Mesenteric fat pad (tissue), 1 donor: ENCODE data around the gene BTBD9. TPM values are rescaled to one million over a fixed set of nuclear protein-coding genes. Genes with fewer than 3 reads are reported as not detected.

Experiments
- DNase-seq: peaks from one replicate; pipeline ENCODE4 v3.0.0-alpha.2; 2020; ENCODE audit warnings: low spot score
- total RNA-seq: library from RNA; stranded (reverse); fragmentation: NEBNext Ultra II Directional; extraction: Animal tissue kit (Norgen Biotek cat#: 25700); gene quantifications from one replicate; pipeline ENCODE4 v1.2.1, GENCODE V29; 2021
- donor health status: DM: yes; HTN: yes; CAD: no.

Gene BTBD9
- total RNA-seq, 1 donor from 2014 or later: 15.6 TPM

DNA sequence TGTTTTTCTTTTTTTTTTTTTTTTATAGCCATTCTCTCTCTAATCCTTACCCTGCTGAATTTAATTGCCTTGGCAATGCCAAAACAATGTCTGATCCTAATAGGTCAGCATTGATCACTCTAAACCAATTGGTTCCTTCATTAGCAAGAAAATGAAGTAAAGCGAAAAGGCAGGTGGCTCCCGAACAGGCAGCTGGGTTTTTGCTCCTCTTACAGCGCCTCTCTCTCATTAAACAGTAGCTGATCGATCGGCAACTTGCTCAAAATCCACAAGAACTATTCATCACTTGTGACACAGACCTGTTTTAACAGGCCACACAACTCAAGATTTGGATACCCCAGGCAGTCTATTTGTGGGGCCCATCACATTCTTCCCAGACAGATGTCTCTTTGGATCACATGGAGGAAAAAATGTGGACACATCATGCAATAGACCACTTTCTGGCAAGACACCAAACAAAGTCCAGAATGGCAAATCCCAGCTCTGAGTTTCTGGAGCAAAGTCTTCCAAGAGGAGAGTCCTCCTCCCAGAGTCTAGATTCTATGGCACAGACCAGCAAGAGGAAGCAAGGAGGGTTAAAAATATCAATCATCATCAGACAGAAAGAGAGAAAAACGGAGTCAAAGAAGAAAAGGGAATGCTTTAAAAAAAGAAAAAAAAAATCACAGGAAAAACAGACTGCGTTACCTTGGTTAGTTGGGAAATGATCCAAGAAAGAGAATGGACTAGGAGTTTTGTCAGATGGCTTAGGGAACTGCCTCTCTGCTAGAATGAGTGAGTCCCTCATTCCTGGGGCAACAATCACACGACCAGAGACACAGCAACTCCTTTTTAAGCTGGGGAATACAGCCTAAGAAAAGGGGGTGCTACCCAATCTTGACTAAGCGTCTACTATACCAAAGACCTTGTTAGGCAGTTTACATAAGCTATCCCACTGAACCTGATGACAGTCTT lies 247.8 kb downstream of the BTBD9 start:
- DNase-seq: no peak

DNA sequence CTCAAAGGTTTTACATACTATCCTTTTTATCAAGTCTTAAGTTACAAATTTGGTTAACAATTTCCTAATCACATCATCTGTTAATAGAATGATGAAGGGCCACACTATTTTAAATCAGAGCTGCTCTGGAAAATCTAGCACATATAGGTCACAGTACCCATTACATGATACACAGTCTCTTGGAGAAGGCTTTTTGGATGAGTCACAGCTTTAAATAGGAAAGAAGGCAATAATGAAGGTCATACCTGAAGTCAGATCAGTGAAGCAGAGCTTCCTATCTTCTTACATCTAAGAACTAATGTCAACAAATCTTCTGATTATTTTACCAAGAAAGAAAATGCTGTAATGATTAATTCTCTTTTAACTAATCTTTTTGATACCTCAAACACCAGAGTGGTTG lies 248.5 kb downstream of the BTBD9 start:
- DNase-seq: no peak

DNA sequence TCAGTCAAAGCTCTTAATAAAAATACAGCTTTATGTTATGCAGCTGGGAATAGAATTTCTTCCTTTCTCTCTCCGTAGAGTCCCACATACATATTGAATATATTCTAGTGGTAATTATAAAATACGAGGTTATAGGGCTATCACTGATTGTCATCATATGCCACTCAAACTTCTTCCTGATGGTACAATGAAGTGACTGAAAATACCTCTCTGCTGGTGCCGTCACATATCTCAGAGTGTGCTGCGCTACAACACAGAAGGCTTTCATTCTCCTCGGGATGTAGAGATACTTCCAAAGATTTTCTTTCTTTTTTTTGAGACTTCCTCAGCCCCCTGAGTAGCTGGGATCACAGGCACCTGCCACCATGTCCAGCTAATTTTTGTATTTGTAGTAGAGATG lies 249.9 kb downstream of the BTBD9 start:
- no peak for DNase-seq

DNA sequence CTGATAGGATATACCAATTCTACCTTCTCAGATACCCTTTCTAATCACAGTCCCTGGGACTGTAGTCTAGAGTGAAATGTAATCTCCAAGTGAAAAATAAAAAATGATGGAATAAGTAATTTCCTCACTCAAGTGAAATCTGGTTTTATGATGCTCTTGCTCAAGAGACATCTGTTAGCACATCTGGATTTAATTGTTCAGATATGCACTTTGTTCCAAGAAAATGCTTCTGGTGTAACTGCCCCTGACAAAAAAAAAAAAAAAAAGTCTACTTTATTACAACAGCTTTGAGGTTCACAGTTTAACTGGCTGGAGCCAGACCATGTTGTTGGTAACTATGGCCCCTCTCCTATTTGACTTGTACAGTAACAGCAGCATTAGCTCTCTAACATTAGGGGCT lies 251.8 kb downstream of the BTBD9 start:
- DNase-seq: no peak

GRCh38 chr6:38387461-38387860 lies 252.3 kb downstream of the BTBD9 start:
- DNase-seq: no peak

DNA sequence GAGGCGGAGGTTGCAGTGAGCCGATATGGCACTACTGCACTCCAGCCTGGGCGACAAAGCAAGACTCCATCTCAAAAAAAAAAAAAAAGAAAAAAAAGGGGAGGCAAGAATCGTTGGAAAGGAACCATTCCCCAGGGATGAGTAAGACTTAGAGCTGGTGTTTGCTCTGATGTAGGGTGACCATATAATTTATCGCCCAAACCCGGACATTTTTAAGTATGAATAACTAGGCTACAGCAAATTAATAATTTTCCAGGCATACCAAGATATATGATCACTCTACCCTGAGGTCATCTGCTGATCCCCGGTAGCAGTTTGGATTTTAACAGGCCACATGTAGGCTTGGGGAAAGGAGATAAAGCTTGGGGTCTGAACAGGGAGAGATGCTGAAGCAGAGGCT lies 260.9 kb downstream of the BTBD9 start:
- no peak for DNase-seq

- no peak for DNase-seq
Measured at GRCh38 chr6:38375937-38376336, 263.8 kb downstream of the BTBD9 start.

DNA sequence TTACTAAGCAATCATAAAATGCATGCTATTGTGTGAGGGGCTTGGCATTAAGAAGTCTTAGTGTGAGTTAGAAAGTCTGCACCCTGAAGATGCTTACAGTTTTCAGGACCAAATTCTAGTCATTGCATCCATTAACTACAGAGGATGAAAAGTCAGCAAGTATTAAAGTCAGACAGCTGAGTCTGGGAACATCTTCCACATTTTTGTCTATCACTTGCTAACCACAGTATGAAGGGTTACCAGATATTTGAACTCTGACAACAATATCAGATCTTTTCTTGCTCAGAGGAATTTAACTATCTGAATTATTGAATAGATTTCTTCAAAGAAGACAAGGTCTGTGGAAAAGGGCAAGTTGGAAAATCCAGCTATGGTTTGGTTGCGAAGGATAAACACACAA lies 264.4 kb downstream of the BTBD9 start:
- no peak for DNase-seq

DNA sequence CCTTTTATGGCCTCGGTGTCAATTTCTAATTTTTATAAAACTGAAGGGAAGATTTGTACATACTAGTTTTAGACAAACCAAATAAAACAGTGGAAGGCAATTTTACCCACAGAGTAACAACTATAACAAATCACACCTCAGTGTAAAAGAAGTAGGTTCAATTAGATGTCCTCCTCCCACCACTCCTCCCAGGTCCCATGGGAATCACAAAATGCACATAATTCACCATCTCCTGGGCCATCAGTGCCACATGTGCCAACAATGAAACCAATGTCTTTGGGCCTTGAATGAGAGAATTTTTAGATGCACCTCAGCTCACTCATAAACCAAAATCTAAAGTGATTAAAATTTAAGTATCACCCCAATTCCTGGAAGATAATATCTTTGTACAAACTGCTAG lies 267.8 kb downstream of the BTBD9 start:
- no peak for DNase-seq

- no peak for DNase-seq
Measured at GRCh38 chr6:38370653-38371601, 268.8 kb downstream of the BTBD9 start.

- DNase-seq: no peak
Measured at GRCh38 chr6:38367231-38367630, 272.5 kb downstream of the BTBD9 start.

GRCh38 chr6:38366234-38366633 lies 273.5 kb downstream of the BTBD9 start:
- DNase-seq: no peak

GRCh38 chr6:38364775-38365174 lies 275.0 kb downstream of the BTBD9 start:
- DNase-seq: no peak

DNA sequence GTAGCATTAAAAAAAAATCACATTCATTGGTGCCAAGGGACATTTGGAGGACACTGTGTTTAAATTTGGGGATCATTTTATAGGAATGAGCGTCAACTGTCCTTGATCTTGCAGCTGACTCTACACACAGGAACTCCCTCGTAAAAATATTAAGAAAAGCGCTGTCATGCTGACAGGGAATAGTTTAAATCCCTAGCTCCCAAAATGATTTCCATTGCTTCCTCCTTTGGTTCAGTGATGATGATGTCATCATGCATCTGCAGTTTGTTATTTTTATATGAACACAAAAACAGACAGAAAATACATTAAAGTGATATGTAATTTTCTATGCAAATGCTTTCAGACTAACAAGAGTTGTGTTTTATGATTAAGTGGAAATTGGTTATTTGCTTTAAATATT lies 275.6 kb downstream of the BTBD9 start:
- no peak for DNase-seq

DNA sequence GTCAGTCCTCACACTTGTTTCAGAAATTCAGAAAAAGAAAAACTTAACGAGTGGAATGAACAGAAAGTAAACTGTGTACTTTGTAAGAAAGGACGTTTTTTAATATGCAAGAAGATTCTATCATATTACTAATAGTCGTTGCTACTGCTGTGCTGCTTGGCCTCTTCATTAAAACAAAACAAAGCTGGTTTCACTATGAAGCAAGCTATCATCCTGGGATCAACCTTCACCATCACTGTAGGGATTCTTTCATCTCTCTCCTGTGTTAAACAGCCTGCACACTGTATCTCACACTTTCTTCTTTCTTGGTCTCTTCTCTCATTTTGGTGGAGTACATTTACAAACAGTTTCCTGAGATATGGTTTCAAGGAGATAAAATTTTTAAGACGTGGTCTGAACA lies 284.2 kb downstream of the BTBD9 start:
- DNase-seq: no peak

- no peak for DNase-seq
Measured at GRCh38 chr6:38354905-38355304, 284.8 kb downstream of the BTBD9 start.

DNA sequence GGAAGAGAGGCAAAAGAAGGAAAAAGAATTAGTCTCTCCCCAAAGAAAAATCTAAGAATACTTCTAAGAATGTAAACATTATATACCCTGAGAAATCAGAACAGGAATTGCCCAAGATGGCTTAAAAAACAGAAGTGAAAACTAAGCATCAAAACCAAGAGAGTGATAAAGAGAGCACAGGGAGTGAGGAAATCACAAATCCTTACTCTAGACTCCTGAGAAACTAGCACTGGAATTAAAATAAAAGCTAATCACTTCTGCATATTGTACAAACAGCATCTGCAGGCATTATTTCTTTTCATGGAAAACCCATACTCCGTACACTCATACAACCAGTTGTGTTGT lies 285.7 kb downstream of the BTBD9 start:
- no peak for DNase-seq

DNA sequence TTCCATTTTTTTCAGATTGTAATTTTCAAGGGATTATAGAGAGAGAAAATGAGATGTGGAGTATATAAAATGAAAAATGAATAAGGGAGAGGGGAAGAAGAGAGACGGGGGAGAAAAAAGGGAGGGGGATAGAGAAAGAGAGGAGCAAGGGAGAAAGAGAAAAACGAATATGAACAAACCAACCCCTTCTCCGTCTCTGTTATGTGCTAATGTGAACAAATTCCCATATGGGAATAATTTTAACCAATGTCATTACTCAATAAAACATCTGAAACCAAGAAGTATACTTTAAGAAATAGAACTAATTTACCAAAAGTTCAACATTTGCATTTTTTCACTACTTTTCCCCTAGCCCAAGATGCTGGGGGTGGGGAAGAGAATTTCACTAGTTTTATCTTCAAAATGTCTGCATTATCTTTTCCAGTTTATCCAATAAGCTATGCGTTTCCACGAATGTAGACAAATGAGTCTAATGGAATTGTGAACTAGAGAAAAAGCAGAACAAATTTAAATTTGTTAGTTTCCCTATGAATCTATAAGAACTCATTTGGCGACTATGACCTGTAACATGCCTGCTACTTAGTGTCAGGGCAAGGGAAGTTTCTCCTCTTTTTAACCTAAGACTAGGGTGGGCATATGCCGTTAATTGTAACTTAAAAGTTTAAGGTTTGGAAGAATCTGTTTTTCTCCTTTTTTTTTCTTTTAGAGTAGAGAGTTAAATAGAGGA lies 286.3 kb downstream of the BTBD9 start:
- DNase-seq: no peak

- no peak for DNase-seq
Measured at GRCh38 chr6:38352636-38353035, 287.1 kb downstream of the BTBD9 start.

DNA sequence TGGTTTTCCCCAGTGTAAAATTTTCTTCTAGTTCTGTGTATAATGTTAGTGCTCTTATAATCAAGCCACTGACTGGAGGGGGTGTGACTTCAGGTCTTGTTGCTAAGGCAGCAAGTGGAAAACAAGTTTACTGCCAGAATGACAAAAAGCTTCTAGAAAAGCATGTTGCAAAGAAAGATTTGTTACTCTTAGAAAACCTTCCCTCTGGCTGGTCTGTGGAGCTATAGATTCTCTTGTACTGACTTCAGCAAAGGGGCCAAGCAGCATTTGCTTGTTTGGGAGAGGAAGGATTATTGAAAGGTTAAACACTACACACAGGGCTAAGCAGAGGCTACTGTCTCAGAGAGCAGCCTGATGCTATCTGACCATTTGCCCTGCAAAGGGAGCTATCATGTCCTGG lies 288.8 kb downstream of the BTBD9 start:
- no peak for DNase-seq

GRCh38 chr6:38350220-38350619 lies 289.5 kb downstream of the BTBD9 start:
- no peak for DNase-seq

DNA sequence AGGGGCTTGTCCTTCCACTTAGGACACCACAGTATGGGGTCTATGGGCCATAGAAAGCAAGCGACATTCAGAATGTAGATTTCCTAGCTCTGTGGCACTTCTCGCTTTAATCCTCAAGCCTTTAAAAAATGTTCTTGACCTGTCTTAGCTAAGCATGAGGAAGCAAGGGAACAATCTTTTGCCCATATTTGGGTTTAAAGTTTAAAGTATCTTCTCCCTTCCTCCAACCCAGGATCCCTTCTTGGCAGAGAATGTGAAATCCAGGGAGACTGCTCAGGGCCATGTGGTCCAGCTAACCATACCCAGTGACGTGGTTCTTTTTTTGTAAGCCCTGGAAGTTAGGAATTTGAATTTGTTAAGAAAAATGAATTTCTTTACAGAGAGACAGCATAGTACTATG lies 289.9 kb downstream of the BTBD9 start:
- DNase-seq: no peak
